DND-41 (cell line): ENCODE results near the gene NOL4L.

ENCODE experiments used
- ATAC-seq: fragments of 200-7000 bp; cut with Tn5 transposase; 3 replicates; pipeline ENCODE4 v1.9.1; 2021; ENCODE audit warnings: low read depth; ENCODE audit not compliant: insufficient read depth
- DNase-seq: peaks from one replicate; pipeline ENCODE4 v3.0.0-alpha.2; 2020
- H2AFZ ChIP-seq: 2 replicates; pipeline ENCODE4 v1.6.0; 2012; ENCODE audit warnings: low read depth, low read length
- H3K27ac ChIP-seq: 2 replicates; pipeline ENCODE4 v1.5.1; 2012; ENCODE audit warnings: low read length, inconsistent platforms
- H3K27me3 ChIP-seq: fragments of 200-600 bp; sonication (generic); 2 replicates; pipeline ENCODE4 v1.6.0; 2012; ENCODE audit warnings: low read length, mild to moderate bottlenecking, inconsistent platforms; ENCODE audit not compliant: insufficient read depth, poor library complexity
- H3K36me3 ChIP-seq: 2 replicates; pipeline ENCODE4 v1.5.1; 2012; ENCODE audit warnings: low read length, inconsistent platforms; ENCODE audit not compliant: insufficient read depth
- H3K4me1 ChIP-seq: 2 replicates; pipeline ENCODE4 v1.5.1; 2012; ENCODE audit warnings: mild to moderate bottlenecking, low read length; ENCODE audit not compliant: insufficient read depth
- H3K4me2 ChIP-seq: 2 replicates; pipeline ENCODE4 v1.6.0; 2012; ENCODE audit warnings: mild to moderate bottlenecking, moderate library complexity, low read length, inconsistent platforms; ENCODE audit not compliant: insufficient read depth
- H3K4me3 ChIP-seq, 2 experiments: fragments of 200-600 bp in 1 of 2; shearing (Covaris generic) in 1 of 2; 2 replicates each; pipeline ENCODE4 v1.5.1; 2012 to 2016; ENCODE audit warnings: inconsistent platforms in 2 of 2, low read length in 2 of 2, mild to moderate bottlenecking in 2 of 2, low read depth in 1 of 2, moderate library complexity in 1 of 2
- H3K79me2 ChIP-seq: 2 replicates; pipeline ENCODE4 v1.6.0; 2012; ENCODE audit warnings: low read length, inconsistent platforms; ENCODE audit not compliant: insufficient read depth
- H3K9ac ChIP-seq: 2 replicates; pipeline ENCODE4 v1.6.0; 2012; ENCODE audit warnings: low read depth, mild to moderate bottlenecking, inconsistent platforms, low read length, moderate library complexity
- H3K9me3 ChIP-seq: 2 replicates; pipeline ENCODE4 v1.5.1; 2012; ENCODE audit warnings: low read length, moderate library complexity, mild to moderate bottlenecking, inconsistent platforms; ENCODE audit not compliant: insufficient read depth, severe bottlenecking
- H4K20me1 ChIP-seq: 2 replicates; pipeline ENCODE4 v1.6.0; 2012; ENCODE audit warnings: low read length; ENCODE audit not compliant: insufficient read depth
- CTCF ChIP-seq: IDR thresholded peaks from 2 replicates; pipeline ENCODE4 v1.5.1; 2012; ENCODE audit warnings: borderline replicate concordance, low read length, moderate library complexity, mild to moderate bottlenecking; ENCODE audit not compliant: poor library complexity, severe bottlenecking; ENCODE audit errors: extremely low read depth
- EZH2 ChIP-seq: IDR thresholded peaks from 3 replicates; pipeline ENCODE4 v1.6.1; 2012; ENCODE audit warnings: borderline replicate concordance, low read depth, mild to moderate bottlenecking, moderate library complexity, low read length, inconsistent platforms; ENCODE audit not compliant: severe bottlenecking

Gene NOL4L

GRCh38 chr20:32626859-32627636 is 41.9 kb upstream of the NOL4L start:
- Histone ChIP-seq H3K27ac (no peak overlapping the region), H3K27me3 (peaks cover 6% of the 10 kb centered on the region), H3K4me3 (no peak overlapping the region), H4K20me1 (peaks cover 2% of the 10 kb centered on the region; the same call in 1 of the 2 replicates), H3K36me3 (no peaks in the 10 kb centered on the region), H3K4me2 (peak overlapping the region; percentile 3; the same call in 1 of the 2 replicates), H3K9ac (no peak overlapping the region), H3K9me3 (no peaks in the 10 kb centered on the region), H2AFZ (no peak overlapping the region), H3K79me2 (no peaks in the 10 kb centered on the region), H3K4me1 (peaks cover 7% of the 10 kb centered on the region)
- DNase-seq, result peak; percentile 48
- peak; percentile 72 for ATAC-seq
- TF ChIP-seq EZH2 (no peak), CTCF (no peak)

GRCh38 chr20:32626407-32626806 is 41.3 kb upstream of the NOL4L start:
- Histone ChIP-seq H3K4me3 (no peak overlapping the region), H3K4me1 (peaks cover 7% of the 10 kb centered on the region), H3K9me3 (no peaks in the 10 kb centered on the region), H4K20me1 (peaks cover 2% of the 10 kb centered on the region; the same call in 1 of the 2 replicates), H3K36me3 (no peaks in the 10 kb centered on the region), H3K4me2 (no peak overlapping the region), H3K9ac (no peak overlapping the region), H3K79me2 (no peaks in the 10 kb centered on the region), H3K27ac (no peak overlapping the region), H2AFZ (no peak overlapping the region), H3K27me3 (peaks cover 6% of the 10 kb centered on the region)
- DNase-seq (no peak), ATAC-seq (no peak)
- TF ChIP-seq EZH2 (no peak), CTCF (no peak)

GRCh38 chr20:32625996-32626395 is 40.9 kb upstream of the NOL4L start:
- Histone ChIP-seq H4K20me1 (peaks cover 2% of the 10 kb centered on the region; the same call in 1 of the 2 replicates), H2AFZ (no peak overlapping the region), H3K4me2 (no peak overlapping the region), H3K4me3 (no peak overlapping the region), H3K79me2 (no peaks in the 10 kb centered on the region), H3K9ac (no peak overlapping the region), H3K9me3 (no peaks in the 10 kb centered on the region), H3K27me3 (peaks cover 6% of the 10 kb centered on the region), H3K27ac (no peak overlapping the region), H3K4me1 (peaks cover 7% of the 10 kb centered on the region), H3K36me3 (no peaks in the 10 kb centered on the region)
- DNase-seq (no peak), ATAC-seq (no peak)
- TF ChIP-seq EZH2 (no peak), CTCF (no peak)
